ENCODE measurements around the gene PLCB2. TPM values are rescaled to one million over a fixed set of nuclear protein-coding genes. Genes with fewer than 3 reads are reported as not detected.

The PLCB2 gene
- total RNA-seq, 2 donors from 2014 or later: 5.7 to 9.5 TPM

GRCh38 chr15:40330368-40330836, 22.7 kb upstream of the PLCB2 start:
- H3K4me1 ChIP-seq: peaks cover 10% of the 10 kb centered on the region

GRCh38 chr15:40329804-40330203, 22.1 kb upstream of the PLCB2 start:
- peaks cover 10% of the 10 kb centered on the region for H3K4me1 ChIP-seq
- no peak for TF ChIP-seq CTCF (IDR thresholded peaks at IDR 0.05)
- no peak for DNase-seq

More at GRCh38 chr15:40330368-40330836, 22.7 kb upstream of the PLCB2 start:
- no peak for DNase-seq
- H3K36me3 ChIP-seq: no peaks in the 10 kb centered on the region
- no peak overlapping the region for H3K9ac ChIP-seq (ENCODE audit: low read depth in 2 of 2, low read length in 2 of 2)
- H3K4me3 ChIP-seq: no peak overlapping the region
- intact Hi-C loops (cut with DNase I): no loop called here
- no peaks in the 10 kb centered on the region for H3K27me3 ChIP-seq
- TF ChIP-seq CTCF (IDR thresholded peaks at IDR 0.05): no peak
- no peak overlapping the region for H3K27ac ChIP-seq
- H3K9me3 ChIP-seq: no peaks in the 10 kb centered on the region

GRCh38 chr15:40328751-40329150, 21.0 kb upstream of the PLCB2 start:
- no peaks in the 10 kb centered on the region for H3K9me3 ChIP-seq
- no peak overlapping the region for H3K9ac ChIP-seq (ENCODE audit: low read depth in 2 of 2, low read length in 2 of 2)
- H3K4me3 ChIP-seq: no peak overlapping the region
- H3K36me3 ChIP-seq: no peaks in the 10 kb centered on the region
- no peak overlapping the region for H3K27ac ChIP-seq
- no peaks in the 10 kb centered on the region for H3K27me3 ChIP-seq
- H3K4me1 ChIP-seq: peaks cover under 1% of the 10 kb centered on the region
- no peak for DNase-seq
- intact Hi-C loops (cut with DNase I): no loop called here
- no peak for TF ChIP-seq CTCF (IDR thresholded peaks at IDR 0.05)

More at GRCh38 chr15:40329804-40330203, 22.1 kb upstream of the PLCB2 start:
- H3K36me3 ChIP-seq: no peaks in the 10 kb centered on the region
- H3K27ac ChIP-seq: no peak overlapping the region
- intact Hi-C loops (cut with DNase I): no loop called here
- no peak overlapping the region for H3K4me3 ChIP-seq
- H3K27me3 ChIP-seq: no peaks in the 10 kb centered on the region
- no peaks in the 10 kb centered on the region for H3K9me3 ChIP-seq
- no peak overlapping the region for H3K9ac ChIP-seq (ENCODE audit: low read depth in 2 of 2, low read length in 2 of 2)

- H3K4me3 ChIP-seq: no peak overlapping the region
- no peaks in the 10 kb centered on the region for H3K27me3 ChIP-seq
- intact Hi-C loops (cut with DNase I): no loop called here
- H3K9me3 ChIP-seq: no peaks in the 10 kb centered on the region
- no peak for DNase-seq
- H3K36me3 ChIP-seq: no peaks in the 10 kb centered on the region
- H3K9ac ChIP-seq (ENCODE audit: low read depth in 2 of 2, low read length in 2 of 2): no peak overlapping the region
- TF ChIP-seq CTCF (IDR thresholded peaks at IDR 0.05): no peak
- no peak overlapping the region for H3K27ac ChIP-seq
- H3K4me1 ChIP-seq: no peaks in the 10 kb centered on the region
Observed at GRCh38 chr15:40328176-40328575, 20.4 kb upstream of the PLCB2 start.

GRCh38 chr15:40327457-40327856, 19.7 kb upstream of the PLCB2 start:
- TF ChIP-seq CTCF (IDR thresholded peaks at IDR 0.05): no peak
- no peak overlapping the region for H3K4me3 ChIP-seq
- no peak for DNase-seq
- H3K36me3 ChIP-seq: no peaks in the 10 kb centered on the region
- no peaks in the 10 kb centered on the region for H3K27me3 ChIP-seq
- intact Hi-C loops (cut with DNase I): no loop called here
- peaks cover 5% of the 10 kb centered on the region for H3K4me1 ChIP-seq
- no peak overlapping the region for H3K27ac ChIP-seq
- no peaks in the 10 kb centered on the region for H3K9me3 ChIP-seq
- H3K9ac ChIP-seq (ENCODE audit: low read depth in 2 of 2, low read length in 2 of 2): no peak overlapping the region
